Endothelial cell of umbilical vein (primary cell): Measurements from ENCODE around the gene DDIT4. TPM values are rescaled to one million over a fixed set of nuclear protein-coding genes. Genes with fewer than 3 reads are reported as not detected.
"Not testable (repeated sequence)": the region's sequence is repeated elsewhere in the genome, so short reads cannot be mapped to it uniquely, and the experiment has no call there.

ENCODE experiments used
- Bru-seq: library from RNA; stranded (reverse); fragments of 400-500 nt; gene quantifications from one replicate; lab custom pipeline; 2021; lab: Mats Ljungman, UMichigan
- BruChase-seq, 2 experiments: library from RNA; stranded (reverse); fragments of 400-500 nt; gene quantifications; one replicate each; lab custom pipeline; 2021; lab: Mats Ljungman, UMichigan
- BruUV-seq: library from RNA; stranded (reverse); fragments of 400-500 nt; replicated peaks from 2 replicates; lab custom pipeline; 2021; lab: Mats Ljungman, UMichigan
- CTCF ChIA-PET: fragments of 300-600, 350-600 bp; sonication (Branson Sonifier 250); formaldehyde crosslinking; loops from one replicate; lab custom pipeline; 2021; ENCODE audit warnings: antibody characterized with exemption, inconsistent platforms; lab: Charles Lee
- POLR2A ChIA-PET: fragments of 300-600, 350-600 bp; sonication (Branson Sonifier 250); formaldehyde crosslinking; loops from one replicate; lab custom pipeline; 2021; ENCODE audit warnings: antibody characterized with exemption, inconsistent platforms; lab: Charles Lee
- DNase-seq: peaks from one replicate; pipeline ENCODE4 v3.0.0-alpha.2; 2011; ENCODE audit warnings: low read depth, low spot score
- FAIRE-seq: peaks from 2 replicates; lab custom pipeline; 2011; peaks lifted over from hg19 to GRCh38; lab: Jason Lieb, UNC
- H2AFZ ChIP-seq: 2 replicates; pipeline ENCODE4 v1.6.0; 2012; ENCODE audit warnings: low read depth, low read length, control low read depth, inconsistent platforms
- H3K27ac ChIP-seq: 2 replicates; pipeline ENCODE4 v1.5.1; 2011; ENCODE audit warnings: low read depth, mild to moderate bottlenecking, control low read depth, low read length, moderate library complexity; ENCODE audit not compliant: insufficient read depth
- H3K27me3 ChIP-seq, 2 experiments: 2 replicates each; pipeline versions ENCODE4 v1.6.0 to v1.6.1; 2011; ENCODE audit warnings: low read length in 2 of 2, mixed read lengths in 1 of 2; ENCODE audit not compliant: control insufficient read depth in 2 of 2, insufficient read depth in 2 of 2
- H3K36me3 ChIP-seq, 2 experiments: 2 replicates in 1 of 2; 3 replicates in 1 of 2; pipeline ENCODE4 v1.5.1; 2011; ENCODE audit warnings: low read length in 2 of 2, mild to moderate bottlenecking in 1 of 2, moderate library complexity in 1 of 2; ENCODE audit not compliant: control insufficient read depth in 2 of 2, insufficient read depth in 2 of 2; ENCODE audit errors: extremely low read depth in 1 of 2
- H3K4me1 ChIP-seq: 3 replicates; pipeline ENCODE4 v1.5.1; 2011; ENCODE audit warnings: mild to moderate bottlenecking, low read length; ENCODE audit not compliant: control insufficient read depth, insufficient read depth; ENCODE audit errors: extremely low read depth
- H3K4me2 ChIP-seq: 2 replicates; pipeline ENCODE4 v1.6.1; 2011; ENCODE audit warnings: low read length, control low read depth, mixed read lengths; ENCODE audit not compliant: insufficient read depth
- H3K4me3 ChIP-seq, 3 experiments: fragments of 200-600 bp in 1 of 3; sonication (generic), shearing (Covaris generic) in 1 of 3; replicated peaks in 1 of 3; 2 replicates each; pipeline ENCODE4 v1.5.1; 2011 to 2016; ENCODE audit warnings: control low read depth in 3 of 3, low read length in 3 of 3, mild to moderate bottlenecking in 2 of 3, inconsistent platforms in 1 of 3, low read depth in 1 of 3, moderate library complexity in 1 of 3; ENCODE audit not compliant: insufficient read depth in 1 of 3
- H3K79me2 ChIP-seq: 2 replicates; pipeline ENCODE4 v1.6.0; 2012; ENCODE audit warnings: low read length, inconsistent platforms; ENCODE audit not compliant: control insufficient read depth, insufficient read depth
- H3K9ac ChIP-seq: replicated peaks from 2 replicates; pipeline ENCODE3; 2011; ENCODE audit warnings: low read length, control low read depth; ENCODE audit not compliant: insufficient read depth; ENCODE audit errors: extremely low read depth
- H3K9me1 ChIP-seq: replicated peaks from 3 replicates; pipeline ENCODE4 v1.6.0; 2011; ENCODE audit warnings: mild to moderate bottlenecking, low read length; ENCODE audit not compliant: control insufficient read depth, insufficient read depth; ENCODE audit errors: extremely low read depth
- H3K9me3 ChIP-seq: replicated peaks from 2 replicates; pipeline ENCODE4 v1.5.1; 2012; ENCODE audit warnings: low read length, inconsistent platforms; ENCODE audit not compliant: control insufficient read depth, insufficient read depth
- H4K20me1 ChIP-seq: replicated peaks from 2 replicates; pipeline ENCODE3; 2011; ENCODE audit warnings: mild to moderate bottlenecking, low read length; ENCODE audit not compliant: control insufficient read depth, insufficient read depth; ENCODE audit errors: extremely low read depth
- GATA2 ChIP-seq: IDR thresholded peaks from 2 replicates; pipeline ENCODE4 v1.7.0; 2011; ENCODE audit warnings: low read depth, mild to moderate bottlenecking, moderate library complexity, mixed read lengths, low read length; ENCODE audit not compliant: insufficient read length, insufficient read depth
- POLR2A ChIP-seq: IDR thresholded peaks from 2 replicates; pipeline ENCODE4 v1.6.1; 2012; ENCODE audit warnings: low read depth, mild to moderate bottlenecking, control low read depth, low read length
- POLR2AphosphoS5 ChIP-seq: IDR thresholded peaks from 2 replicates; pipeline ENCODE4 v1.6.1; 2012; ENCODE audit warnings: low read depth, mild to moderate bottlenecking, control low read depth, low read length, moderate library complexity; ENCODE audit not compliant: insufficient read depth
- dilution Hi-C: fragments of 300-500 bp; cut with MboI; formaldehyde crosslinking; loops from one replicate; pipeline ENCODE4 v1.15.0; 2019; ENCODE audit warnings: low sequenced_read_pairs; ENCODE audit not compliant: extremely low pct_ligation_motif_present
- intact Hi-C: fragments of 100-400 bp; cut with micrococcal nuclease; formaldehyde crosslinking; loops from one replicate; pipeline ENCODE4 v1.10.0; 2022
- long read RNA-seq: library from polyadenylated mRNA; stranded (forward); transcript quantifications from one replicate; pipeline ENCODE4 v2.0.0, GENCODE V29; 2021
- polyA minus RNA-seq, 3 experiments: library from RNA; depleted of rRNA, polyadenylated mRNA; stranded (reverse); fragments of >200 nt; gene quantifications; 1 replicate in 1 of 3; 2 replicates in 2 of 3; pipeline ENCODE4 v1.2.3, GENCODE V29; 2011
- polyA plus RNA-seq, 4 experiments: library from polyadenylated mRNA; depleted of rRNA in 3 of 4; stranded (reverse) in 3 of 4; unstranded in 1 of 4; fragments of >200 nt; gene quantifications; 2 replicates each; pipeline versions ENCODE4 v1.2.1 to v1.2.3, GENCODE V29; 2011 to 2012; ENCODE audit warnings: missing spikeins in 1 of 4
- total RNA-seq: library from RNA; stranded (reverse); gene quantifications from 2 replicates; pipeline ENCODE4 v1.2.3, GENCODE V29; 2021
- TF ChIP-seq, protein P1 (sequence below): IDR thresholded peaks from 2 replicates; pipeline ENCODE4 v1.6.1; 2011; ENCODE audit not compliant: insufficient read depth, insufficient read length

Gene DDIT4, protein sequence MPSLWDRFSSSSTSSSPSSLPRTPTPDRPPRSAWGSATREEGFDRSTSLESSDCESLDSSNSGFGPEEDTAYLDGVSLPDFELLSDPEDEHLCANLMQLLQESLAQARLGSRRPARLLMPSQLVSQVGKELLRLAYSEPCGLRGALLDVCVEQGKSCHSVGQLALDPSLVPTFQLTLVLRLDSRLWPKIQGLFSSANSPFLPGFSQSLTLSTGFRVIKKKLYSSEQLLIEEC
- total RNA-seq (53.0 and 60.4 TPM in 2 replicates), polyA plus RNA-seq (64.2 and 65.3 TPM in 2 replicates), polyA minus RNA-seq (64.6 and 66.6 TPM in 2 replicates), Bru-seq, nascent RNA (percentile 88 among the genes with signal in this experiment), BruChase-seq, experiment 1, labeled RNA remaining after a 6-hour chase (percentile 80 among the genes with signal in this experiment), BruChase-seq, experiment 2, labeled RNA remaining after a 2-hour chase (percentile 95 among the genes with signal in this experiment)
- polyA plus RNA-seq (2011; cell fraction: cytosol; rRNA removed), result 36.6 and 46.9 TPM in 2 replicates
- polyA plus RNA-seq (2011; cell fraction: nucleus; rRNA removed), result 55.1 and 67.4 TPM in 2 replicates
- 35.9 and 40.5 TPM in 2 replicates for polyA plus RNA-seq (2012)
- polyA minus RNA-seq (2011; cell fraction: cytosol; rRNA and poly(A)+ RNA removed), result 248 TPM
- 57.9 and 87.9 TPM in 2 replicates for polyA minus RNA-seq (2011; cell fraction: nucleus; rRNA and poly(A)+ RNA removed)
- long read RNA-seq, transcript DDIT4-201 (3 exons, 1,748 nt), result major isoform, 67 of 80 reads
- long read RNA-seq, partial matches to known transcripts, result 0 of 80 reads
- long read RNA-seq, other reads (novel, unspliced or antisense), result 8 of 80 reads

DNA sequence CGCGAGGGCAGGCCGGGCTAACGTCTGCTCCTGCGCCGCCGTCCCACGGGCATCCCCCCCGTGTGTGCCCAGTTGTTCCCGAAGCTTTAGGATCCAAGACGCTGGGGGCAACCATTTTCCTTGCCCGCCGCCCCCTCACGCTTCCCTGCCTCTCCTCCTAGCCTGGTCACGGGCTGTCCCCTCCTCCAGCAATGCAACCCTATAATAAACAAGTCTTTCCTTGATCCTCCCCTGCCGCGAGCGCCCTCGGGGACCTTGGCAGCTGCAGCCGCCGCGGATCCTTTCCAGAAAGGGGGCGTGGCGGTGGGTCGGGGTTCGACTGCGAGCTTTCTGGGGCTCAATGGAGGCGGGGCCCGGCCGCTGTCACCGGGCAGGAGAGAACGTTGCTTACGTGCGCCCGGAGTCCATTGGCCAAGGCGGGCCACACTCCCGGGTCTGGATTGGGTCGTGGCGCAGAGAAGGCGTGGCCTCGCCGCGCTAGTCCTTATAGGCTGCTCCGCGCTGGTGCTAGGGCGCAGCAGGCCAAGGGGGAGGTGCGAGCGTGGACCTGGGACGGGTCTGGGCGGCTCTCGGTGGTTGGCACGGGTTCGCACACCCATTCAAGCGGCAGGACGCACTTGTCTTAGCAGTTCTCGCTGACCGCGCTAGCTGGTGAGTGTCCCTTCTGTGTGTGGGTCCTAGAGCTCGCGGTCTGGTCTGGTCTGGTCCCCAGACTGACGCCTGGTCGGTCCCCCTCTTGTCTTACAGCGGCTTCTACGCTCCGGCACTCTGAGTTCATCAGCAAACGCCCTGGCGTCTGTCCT lies at the start of gene DDIT4:
TSS of gene DDIT4 (plus strand) at position 515 of the 803 bp plus-strand sequence. CDS start 293 bp downstream, outside the sequence.
- CTCF ChIA-PET, result interaction anchor here (0.7 to 9.4 kb wide), 15 partner anchors 12 to 377 kb away, joined by 3 to 214 read pairs (median 6); partner anchors contain the start of genes ANAPC16 and ASCC1
- intact Hi-C loops, result loop anchor here (1.0 kb wide), 8 partner anchors 13 to 147 kb away; no protein-coding TSS in a partner anchor
- FAIRE-seq, result peak; percentile 96
- Histone ChIP-seq H2AFZ (peak within 1 kb of the TSS; percentile 79), H3K9me1 (no peaks in the 10 kb centered on the region), H3K4me2 (peak within 1 kb of the TSS; percentile 80), H3K27ac (peak within 1 kb of the TSS; percentile 59), H3K36me3 (peaks cover 0 to 7% of the 10 kb centered on the region in 2 experiments), H3K79me2 (peaks cover 16% of the 10 kb centered on the region), H3K4me1 (peaks cover 23% of the 10 kb centered on the region), H4K20me1 (no peaks in the 10 kb centered on the region), H3K9ac (peak within 1 kb of the TSS; percentile 78), H3K4me3 (peak within 1 kb of the TSS; percentile 37 to 68 (median 66)), H3K27me3 (no peaks in the 10 kb centered on the region), H3K9me3 (no peaks in the 10 kb centered on the region)
- POLR2A ChIA-PET, result interaction anchor here (0.6 to 6.1 kb wide), 29 partner anchors 9 to 237 kb away, joined by 3 to 59 read pairs (median 5); partner anchors contain the start of genes ANAPC16 and ASCC1
- dilution Hi-C loops, result no loop called here
- BruUV-seq, result no TSS peak
- peak; percentile 99 for DNase-seq
- TF ChIP-seq, protein P1, sequence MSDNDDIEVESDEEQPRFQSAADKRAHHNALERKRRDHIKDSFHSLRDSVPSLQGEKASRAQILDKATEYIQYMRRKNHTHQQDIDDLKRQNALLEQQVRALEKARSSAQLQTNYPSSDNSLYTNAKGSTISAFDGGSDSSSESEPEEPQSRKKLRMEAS, result peak; percentile 55
- TF ChIP-seq GATA2, result no peak
- peak; percentile 100 for TF ChIP-seq POLR2A
- peak; percentile 100 for TF ChIP-seq POLR2AphosphoS5

DNA sequence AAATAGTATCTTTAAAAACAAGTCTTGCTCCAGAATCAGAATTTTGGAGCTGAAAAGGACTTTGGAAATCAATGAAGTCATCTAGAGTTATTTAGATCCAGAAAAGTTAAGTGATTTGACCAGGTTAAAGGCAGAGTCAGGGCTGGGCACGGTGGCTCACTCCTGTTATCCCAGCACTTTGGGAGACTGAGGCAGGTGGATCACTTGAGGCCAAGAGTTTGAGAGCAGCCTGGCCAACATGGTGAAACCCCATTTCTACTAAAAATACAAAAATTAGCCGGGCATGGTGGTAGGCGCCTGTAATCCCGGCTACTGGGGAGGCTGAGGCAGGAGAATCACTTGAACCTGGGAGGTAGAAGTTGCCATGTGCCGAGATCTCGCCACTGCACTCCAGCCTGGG lies 49.5 kb upstream of the DDIT4 start:
- H3K36me3 ChIP-seq, intact Hi-C loops, H3K9ac ChIP-seq, dilution Hi-C loops, H2AFZ ChIP-seq, H3K27me3 ChIP-seq, FAIRE-seq, H3K9me1 ChIP-seq, H3K79me2 ChIP-seq, H4K20me1 ChIP-seq, BruUV-seq, DNase-seq, H3K4me3 ChIP-seq, H3K9me3 ChIP-seq: not testable (repeated sequence)
- Histone ChIP-seq H3K4me2 (peak overlapping the region; percentile 89), H3K4me1 (peaks cover 11% of the 10 kb centered on the region), H3K27ac (peak overlapping the region; percentile 67)
- POLR2A ChIA-PET, result interaction anchor here (0.5 to 1.6 kb wide), 2 partner anchors 24 to 51 kb away, joined by 3 read pairs; no protein-coding TSS in a partner anchor
- CTCF ChIA-PET, result interaction anchor here (0.6 to 9.4 kb wide), 21 partner anchors 8 to 328 kb away, joined by 3 to 193 read pairs (median 5); partner anchors contain the start of gene DDIT4
